Osteoblast (primary cell): ENCODE data around the gene REG1B. TPM values are rescaled to one million over a fixed set of nuclear protein-coding genes. Genes with fewer than 3 reads are reported as not detected.

Source experiments
- DNase-seq: peaks from one replicate; pipeline ENCODE4 v3.0.0; 2011; ENCODE audit warnings: low spot score, mixed read lengths; ENCODE audit not compliant: insufficient read length; ENCODE audit errors: missing footprints
- H2AFZ ChIP-seq: 2 replicates; pipeline ENCODE4 v1.6.0; 2011; ENCODE audit warnings: mild to moderate bottlenecking, low read length
- H3K27ac ChIP-seq: 2 replicates; pipeline ENCODE4 v1.5.1; 2011; ENCODE audit warnings: mild to moderate bottlenecking, low read depth, low read length, moderate library complexity
- H3K27me3 ChIP-seq: 2 replicates; pipeline ENCODE4 v1.6.0; 2012; ENCODE audit warnings: mild to moderate bottlenecking, control low read depth, inconsistent platforms, low read length, moderate library complexity; ENCODE audit not compliant: insufficient read depth
- H3K36me3 ChIP-seq: 2 replicates; pipeline ENCODE4 v1.5.1; 2011; ENCODE audit warnings: mild to moderate bottlenecking, low read length, control low read depth, moderate library complexity; ENCODE audit not compliant: insufficient read depth
- H3K4me1 ChIP-seq: 2 replicates; pipeline ENCODE4 v1.5.1; 2011; ENCODE audit warnings: mild to moderate bottlenecking, low read length, control low read depth, moderate library complexity; ENCODE audit not compliant: insufficient read depth
- H3K4me2 ChIP-seq: 2 replicates; pipeline ENCODE4 v1.6.0; 2011; ENCODE audit warnings: mild to moderate bottlenecking, low read length; ENCODE audit not compliant: insufficient read depth
- H3K4me3 ChIP-seq: fragments of 200-600 bp; sonication (generic); 3 replicates; pipeline ENCODE4 v1.5.1; 2012; ENCODE audit warnings: mild to moderate bottlenecking, low read length, inconsistent platforms; ENCODE audit not compliant: insufficient read depth
- H3K79me2 ChIP-seq: 2 replicates; pipeline ENCODE4 v1.6.0; 2012; ENCODE audit warnings: mild to moderate bottlenecking, low read length, control low read depth, inconsistent platforms; ENCODE audit not compliant: insufficient read depth
- H3K9me3 ChIP-seq: 2 replicates; pipeline ENCODE4 v1.5.1; 2011; ENCODE audit warnings: low read depth, low read length, control low read depth
- H4K20me1 ChIP-seq: 2 replicates; pipeline ENCODE4 v1.6.0; 2012; ENCODE audit warnings: mild to moderate bottlenecking, low read length, control low read depth; ENCODE audit not compliant: insufficient read depth
- CTCF ChIP-seq: IDR thresholded peaks from 2 replicates; pipeline ENCODE4 v1.5.1; 2011; ENCODE audit warnings: mild to moderate bottlenecking, low read depth, low read length, moderate library complexity; ENCODE audit errors: extremely low read depth
- total RNA-seq: library from RNA; depleted of rRNA; stranded (reverse); fragments of >200 nt; gene quantifications from 2 replicates; pipeline ENCODE4 v1.2.3, GENCODE V29; 2012

REG1B gene
- total RNA-seq, 1 donor, result not detected

- peaks cover 3% of the 10 kb centered on the region for H3K9me3 ChIP-seq
- no peak for TF ChIP-seq CTCF
- H4K20me1 ChIP-seq, result no peaks in the 10 kb centered on the region
- H2AFZ ChIP-seq, result no peak overlapping the region
- no peak overlapping the region for H3K4me2 ChIP-seq
- H3K27ac ChIP-seq, result no peak overlapping the region
- H3K4me3 ChIP-seq, result no peak overlapping the region
- no peak for DNase-seq
- H3K36me3 ChIP-seq, result no peaks in the 10 kb centered on the region
- H3K4me1 ChIP-seq, result no peaks in the 10 kb centered on the region
- H3K79me2 ChIP-seq, result no peaks in the 10 kb centered on the region
- no peaks in the 10 kb centered on the region for H3K27me3 ChIP-seq
These were observed 11.4 kb upstream of the REG1B start for GRCh38 chr2:79099140-79099686.

DNA sequence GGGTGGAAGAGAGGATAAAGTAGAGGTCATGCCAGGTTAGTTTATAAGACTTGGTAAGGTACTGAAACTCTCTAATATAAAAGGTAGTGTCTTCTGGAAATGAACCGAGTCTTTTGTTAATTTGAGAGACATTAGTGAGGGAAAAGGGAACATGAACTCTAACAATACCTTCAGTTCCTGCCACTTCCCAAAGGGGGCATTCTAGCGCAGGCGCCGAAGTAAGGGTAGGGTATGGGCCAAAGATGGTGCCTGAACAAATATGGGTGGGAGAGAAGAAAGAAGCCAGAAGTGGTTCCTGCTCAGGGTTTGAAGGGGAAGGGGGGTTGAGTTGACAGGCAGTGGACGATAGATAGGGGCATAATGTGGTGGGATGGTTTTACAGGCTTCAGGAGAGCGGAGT, 10.1 kb upstream of the REG1B start:
- no peak for TF ChIP-seq CTCF
- no peaks in the 10 kb centered on the region for H3K79me2 ChIP-seq
- no peaks in the 10 kb centered on the region for H3K9me3 ChIP-seq

DNA sequence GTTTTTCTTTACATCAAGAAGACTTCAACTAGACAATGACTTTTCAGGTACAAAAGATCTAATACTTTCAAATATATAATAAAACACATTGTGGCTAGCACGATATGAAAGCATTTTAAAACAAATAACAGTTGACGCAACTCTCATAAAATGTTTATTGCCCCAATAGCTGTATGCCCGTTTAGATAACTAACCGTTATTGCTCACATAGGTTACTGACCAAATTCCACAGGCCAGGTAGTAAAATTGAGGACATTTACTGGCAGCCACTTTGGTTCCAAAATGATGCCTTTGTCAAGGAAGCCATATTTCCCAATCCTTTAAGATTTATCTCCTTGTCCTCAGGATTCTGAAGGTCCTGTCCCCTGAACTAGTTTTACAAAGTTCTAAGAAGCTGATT, 2.9 kb upstream of the REG1B start:
- Histone ChIP-seq H2AFZ (no peak overlapping the region), H3K9me3 (peaks cover 4% of the 10 kb centered on the region), H3K4me2 (no peak overlapping the region), H3K4me1 (no peaks in the 10 kb centered on the region), H4K20me1 (no peaks in the 10 kb centered on the region), H3K27ac (no peak overlapping the region), H3K79me2 (no peaks in the 10 kb centered on the region), H3K4me3 (no peak overlapping the region), H3K36me3 (no peaks in the 10 kb centered on the region), H3K27me3 (no peaks in the 10 kb centered on the region)
- no peak for DNase-seq
- TF ChIP-seq CTCF, result no peak

More for the DNA sequence above, 10.1 kb upstream of the REG1B start:
- no peaks in the 10 kb centered on the region for H3K4me1 ChIP-seq
- no peak overlapping the region for H2AFZ ChIP-seq
- no peaks in the 10 kb centered on the region for H3K27me3 ChIP-seq
- no peak for DNase-seq
- no peaks in the 10 kb centered on the region for H3K36me3 ChIP-seq
- H4K20me1 ChIP-seq, result no peaks in the 10 kb centered on the region
- H3K4me2 ChIP-seq, result no peak overlapping the region
- no peak overlapping the region for H3K27ac ChIP-seq
- no peak overlapping the region for H3K4me3 ChIP-seq

- Histone ChIP-seq H3K4me3 (no peak overlapping the region), H2AFZ (no peak overlapping the region), H3K36me3 (no peaks in the 10 kb centered on the region), H4K20me1 (no peaks in the 10 kb centered on the region), H3K4me1 (no peaks in the 10 kb centered on the region), H3K4me2 (no peak overlapping the region), H3K9me3 (peaks cover 4% of the 10 kb centered on the region), H3K79me2 (no peaks in the 10 kb centered on the region), H3K27ac (no peak overlapping the region), H3K27me3 (no peaks in the 10 kb centered on the region)
- TF ChIP-seq CTCF, result no peak
- no peak for DNase-seq
These were observed 1.5 kb downstream of the REG1B start for GRCh38 chr2:79086255-79086654.
